Neutrophil (primary cell): ENCODE measurements around the gene FETUB.

ENCODE experiments used
- H3K27ac ChIP-seq: fragments of 200-600 bp; sonication (generic); 2 replicates; pipeline ENCODE4 v1.5.1; 2016; ENCODE audit warnings: mild to moderate bottlenecking, moderate library complexity
- H3K27me3 ChIP-seq: fragments of 200-600 bp; sonication (generic); 2 replicates; pipeline ENCODE4 v1.6.0; 2016; ENCODE audit warnings: mild to moderate bottlenecking
- H3K36me3 ChIP-seq: fragments of 200-600 bp; sonication (generic); 2 replicates; pipeline ENCODE4 v1.5.1; 2017
- H3K4me1 ChIP-seq, 2 experiments: fragments of 200-600 bp in 1 of 2; sonication (generic) in 1 of 2; 1 replicate in 1 of 2; 2 replicates in 1 of 2; pipeline versions ENCODE4 v1.5.1 to v1.6.1; 2013 to 2016; ENCODE audit warnings: low read depth in 1 of 2, low read length in 1 of 2, mild to moderate bottlenecking in 1 of 2, moderate library complexity in 1 of 2; ENCODE audit not compliant: control insufficient read depth in 1 of 2, insufficient read depth in 1 of 2
- H3K4me3 ChIP-seq, 2 experiments: fragments of 200-600 bp in 1 of 2; sonication (generic) in 1 of 2; 1 replicate in 1 of 2; 2 replicates in 1 of 2; pipeline ENCODE4 v1.5.1; 2013 to 2016; ENCODE audit warnings: low read depth in 1 of 2, low read length in 1 of 2, mild to moderate bottlenecking in 1 of 2, moderate library complexity in 1 of 2
- H3K9me3 ChIP-seq: fragments of 200-600 bp; sonication (generic); 2 replicates; pipeline ENCODE4 v1.5.1; 2016
- CTCF ChIP-seq: fragments of 200-600 bp; sonication (generic); IDR thresholded peaks from 2 replicates; pipeline ENCODE4 v1.5.1; 2016; ENCODE audit warnings: antibody characterized with exemption

Gene FETUB

GRCh38 chr3:186635532-186635931 lies 4.7 kb upstream of the FETUB start:
- H3K27me3 ChIP-seq, result peaks cover 28% of the 10 kb centered on the region
- no peaks in the 10 kb centered on the region for H3K4me1 ChIP-seq
- TF ChIP-seq CTCF, result no peak
- H3K36me3 ChIP-seq, result no peaks in the 10 kb centered on the region
- H3K27ac ChIP-seq, result no peak overlapping the region
- no peak overlapping the region for H3K4me3 ChIP-seq
- no peaks in the 10 kb centered on the region for H3K9me3 ChIP-seq

DNA sequence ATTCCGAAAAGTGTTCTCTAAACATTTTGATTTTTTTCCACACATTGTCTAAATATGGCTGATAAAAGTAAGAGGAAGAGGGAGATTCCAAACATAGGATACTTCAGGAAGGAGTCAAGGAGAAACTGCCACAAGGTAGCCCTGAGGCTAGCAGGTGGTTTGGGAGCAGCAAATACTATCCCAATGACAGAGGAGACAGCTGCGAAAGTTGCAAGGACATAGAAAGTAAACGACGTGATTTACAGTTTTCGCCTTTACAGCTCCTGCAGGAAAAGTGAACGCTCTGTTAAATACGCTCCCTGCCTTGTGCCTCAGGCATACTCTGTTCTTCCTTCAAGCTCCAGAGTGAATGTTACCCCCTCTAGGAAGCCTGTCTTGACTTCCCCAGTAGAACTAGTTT lies 3.7 kb upstream of the FETUB start:
- Histone ChIP-seq H3K9me3 (no peaks in the 10 kb centered on the region), H3K36me3 (no peaks in the 10 kb centered on the region), H3K27ac (no peak overlapping the region), H3K4me3 (no peak overlapping the region), H3K27me3 (peaks cover 32% of the 10 kb centered on the region), H3K4me1 (no peaks in the 10 kb centered on the region)
- TF ChIP-seq CTCF, result no peak

- Histone ChIP-seq H3K36me3 (no peaks in the 10 kb centered on the region), H3K27ac (no peak overlapping the region), H3K4me1 (no peaks in the 10 kb centered on the region), H3K4me3 (no peak overlapping the region), H3K9me3 (no peaks in the 10 kb centered on the region), H3K27me3 (peaks cover 42% of the 10 kb centered on the region)
- TF ChIP-seq CTCF, result no peak
These were observed 2.5 kb upstream of the FETUB start for GRCh38 chr3:186637686-186638085.

- TF ChIP-seq CTCF, result no peak
These were observed 1.9 kb upstream of the FETUB start for GRCh38 chr3:186638259-186638658.

DNA sequence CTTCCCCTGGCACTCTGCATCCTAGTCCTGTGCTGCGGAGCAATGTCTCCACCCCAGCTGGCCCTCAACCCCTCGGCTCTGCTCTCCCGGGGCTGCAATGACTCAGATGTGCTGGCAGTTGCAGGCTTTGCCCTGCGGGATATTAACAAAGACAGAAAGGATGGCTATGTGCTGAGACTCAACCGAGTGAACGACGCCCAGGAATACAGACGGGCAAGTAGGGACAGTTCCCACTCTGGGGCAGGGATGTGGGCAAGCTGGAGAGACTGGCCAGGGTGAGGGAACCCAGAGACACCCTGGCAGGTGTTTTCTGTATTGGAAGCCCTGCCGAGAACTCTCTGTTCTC lies 247 bp downstream of the FETUB start:
- no peak for TF ChIP-seq CTCF
- peaks cover 60% of the 10 kb centered on the region for H3K27me3 ChIP-seq
- no peak overlapping the region for H3K4me3 ChIP-seq
- H3K4me1 ChIP-seq, result no peaks in the 10 kb centered on the region
- no peak overlapping the region for H3K27ac ChIP-seq
- no peaks in the 10 kb centered on the region for H3K36me3 ChIP-seq
- H3K9me3 ChIP-seq, result no peaks in the 10 kb centered on the region

More at GRCh38 chr3:186638259-186638658, 1.9 kb upstream of the FETUB start:
- Histone ChIP-seq H3K9me3 (no peaks in the 10 kb centered on the region), H3K36me3 (no peaks in the 10 kb centered on the region), H3K27ac (no peak overlapping the region), H3K27me3 (peaks cover 47% of the 10 kb centered on the region), H3K4me1 (no peaks in the 10 kb centered on the region), H3K4me3 (no peak overlapping the region)

DNA sequence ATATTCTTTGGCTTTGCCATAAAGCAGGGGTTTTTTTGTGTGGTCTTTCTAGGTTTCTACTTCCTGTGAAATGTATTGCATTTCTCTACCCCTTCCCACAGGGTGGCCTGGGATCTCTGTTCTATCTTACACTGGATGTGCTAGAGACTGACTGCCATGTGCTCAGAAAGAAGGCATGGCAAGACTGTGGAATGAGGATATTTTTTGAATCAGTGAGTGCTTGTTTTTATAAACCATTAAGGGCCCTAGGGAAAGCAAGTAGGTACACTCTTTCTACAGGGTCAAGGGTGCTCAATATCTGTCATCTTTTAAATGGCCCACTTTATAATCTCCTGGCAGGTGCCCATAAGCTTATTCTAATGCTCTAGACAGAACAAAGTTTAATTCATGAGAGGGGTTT lies 730 bp downstream of the FETUB start:
- no peak overlapping the region for H3K27ac ChIP-seq
- no peak overlapping the region for H3K4me3 ChIP-seq
- H3K27me3 ChIP-seq, result peaks cover 55% of the 10 kb centered on the region
- H3K9me3 ChIP-seq, result no peaks in the 10 kb centered on the region
- no peaks in the 10 kb centered on the region for H3K36me3 ChIP-seq
- TF ChIP-seq CTCF, result no peak
- H3K4me1 ChIP-seq, result no peaks in the 10 kb centered on the region
